Measurements from ENCODE around the gene SLC39A7.

- TF ChIP-seq CTCF (IDR thresholded peaks at IDR 0.05; ENCODE audit: low read depth, low read length) (no peak), EZH2phosphoT487 (IDR thresholded peaks at IDR 0.05; ENCODE audit: low read depth) (no peak)
These were observed 25.1 kb upstream of the SLC39A7 start for GRCh38 chr6:33175436-33176069.
